ENCODE results near the gene GPBP1L1. TPM values are rescaled to one million over a fixed set of nuclear protein-coding genes. Genes with fewer than 3 reads are reported as not detected.

The GPBP1L1 gene
- total and polyA plus RNA-seq, 9 of the 15 experiments (the other 6 are each of a cell fraction or from before 2014, with no cell fraction given): 86.0 to 216 (median 138) TPM

DNA sequence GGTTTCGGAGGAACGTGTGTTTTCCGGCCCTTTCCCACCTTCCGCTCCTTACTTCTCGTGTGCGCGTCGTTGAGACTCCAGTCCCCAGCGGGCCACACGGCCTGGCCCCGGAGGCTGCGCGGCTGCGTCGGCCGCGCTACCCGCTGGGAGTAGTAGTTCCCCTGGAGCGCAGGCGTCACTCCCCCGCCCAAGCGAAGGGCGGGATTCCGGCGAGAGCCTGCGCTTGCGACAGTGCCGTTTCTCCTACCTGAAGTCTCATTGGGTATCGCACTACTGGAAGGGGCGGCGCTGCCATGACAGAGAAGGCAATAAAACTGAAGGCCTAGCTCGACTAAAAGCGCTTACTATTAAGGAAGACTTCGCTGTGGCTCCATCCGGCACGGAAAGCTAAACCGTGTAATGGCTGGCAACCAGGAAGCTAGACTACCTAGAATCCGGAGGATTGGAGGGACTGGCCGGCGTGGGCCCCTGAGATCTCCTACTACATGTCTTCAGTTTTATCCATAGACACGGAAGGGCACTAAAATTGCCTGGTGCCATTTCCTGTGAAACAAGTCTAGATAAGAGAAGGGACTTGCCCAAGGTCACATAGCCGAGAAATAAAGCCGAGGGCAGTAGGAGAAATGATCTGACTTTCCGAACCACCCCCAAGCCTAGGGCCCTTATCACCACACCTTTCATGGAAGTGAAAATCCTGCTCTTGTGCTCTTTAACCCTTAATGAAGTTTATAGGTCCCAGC lies 851 bp upstream of the GPBP1L1 start (continued):
- TF ChIP-seq, protein P1, sequence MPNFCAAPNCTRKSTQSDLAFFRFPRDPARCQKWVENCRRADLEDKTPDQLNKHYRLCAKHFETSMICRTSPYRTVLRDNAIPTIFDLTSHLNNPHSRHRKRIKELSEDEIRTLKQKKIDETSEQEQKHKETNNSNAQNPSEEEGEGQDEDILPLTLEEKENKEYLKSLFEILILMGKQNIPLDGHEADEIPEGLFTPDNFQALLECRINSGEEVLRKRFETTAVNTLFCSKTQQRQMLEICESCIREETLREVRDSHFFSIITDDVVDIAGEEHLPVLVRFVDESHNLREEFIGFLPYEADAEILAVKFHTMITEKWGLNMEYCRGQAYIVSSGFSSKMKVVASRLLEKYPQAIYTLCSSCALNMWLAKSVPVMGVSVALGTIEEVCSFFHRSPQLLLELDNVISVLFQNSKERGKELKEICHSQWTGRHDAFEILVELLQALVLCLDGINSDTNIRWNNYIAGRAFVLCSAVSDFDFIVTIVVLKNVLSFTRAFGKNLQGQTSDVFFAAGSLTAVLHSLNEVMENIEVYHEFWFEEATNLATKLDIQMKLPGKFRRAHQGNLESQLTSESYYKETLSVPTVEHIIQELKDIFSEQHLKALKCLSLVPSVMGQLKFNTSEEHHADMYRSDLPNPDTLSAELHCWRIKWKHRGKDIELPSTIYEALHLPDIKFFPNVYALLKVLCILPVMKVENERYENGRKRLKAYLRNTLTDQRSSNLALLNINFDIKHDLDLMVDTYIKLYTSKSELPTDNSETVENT (CRISPR knock-in tag; IDR thresholded peaks at IDR 0.05): peak; percentile 68; the same call in 1 of the 2 replicates
- TF ChIP-seq ZFX (CRISPR knock-in tag; IDR thresholded peaks at IDR 0.05) (peak; percentile 97), TAF9B (IDR thresholded peaks at IDR 0.05; ENCODE audit: partially characterized antibody) (peak; percentile 70), CXXC5 (CRISPR knock-in tag; IDR thresholded peaks at IDR 0.05) (peak; percentile 95), MYBL2 (IDR thresholded peaks at IDR 0.05; ENCODE audit: low read depth) (no peak), MYBL2 (CRISPR knock-in tag; IDR thresholded peaks at IDR 0.05; ENCODE audit: borderline replicate concordance) (no peak), ZNF444 (CRISPR knock-in tag; IDR thresholded peaks at IDR 0.05) (no peak), NR2F6 (CRISPR knock-in tag; IDR thresholded peaks at IDR 0.05) (peak; percentile 73; the same call in 1 of the 2 replicates), SLC30A9 (CRISPR knock-in tag; IDR thresholded peaks at IDR 0.05) (no peak), ILK (tag; IDR thresholded peaks at IDR 0.05; ENCODE audit: borderline replicate concordance, low read depth) (no peak), HLTF (IDR thresholded peaks at IDR 0.05) (no peak), GABPB2 (CRISPR knock-in tag; conservative IDR thresholded peaks at IDR 0.05) (no peak; the same call in 1 of the 2 replicates), ZBTB1 (CRISPR knock-in tag; IDR thresholded peaks at IDR 0.05; ENCODE audit: borderline replicate concordance, low read depth) (peak; percentile 13; the same call in 1 of the 2 replicates)
- TF ChIP-seq, protein P2, sequence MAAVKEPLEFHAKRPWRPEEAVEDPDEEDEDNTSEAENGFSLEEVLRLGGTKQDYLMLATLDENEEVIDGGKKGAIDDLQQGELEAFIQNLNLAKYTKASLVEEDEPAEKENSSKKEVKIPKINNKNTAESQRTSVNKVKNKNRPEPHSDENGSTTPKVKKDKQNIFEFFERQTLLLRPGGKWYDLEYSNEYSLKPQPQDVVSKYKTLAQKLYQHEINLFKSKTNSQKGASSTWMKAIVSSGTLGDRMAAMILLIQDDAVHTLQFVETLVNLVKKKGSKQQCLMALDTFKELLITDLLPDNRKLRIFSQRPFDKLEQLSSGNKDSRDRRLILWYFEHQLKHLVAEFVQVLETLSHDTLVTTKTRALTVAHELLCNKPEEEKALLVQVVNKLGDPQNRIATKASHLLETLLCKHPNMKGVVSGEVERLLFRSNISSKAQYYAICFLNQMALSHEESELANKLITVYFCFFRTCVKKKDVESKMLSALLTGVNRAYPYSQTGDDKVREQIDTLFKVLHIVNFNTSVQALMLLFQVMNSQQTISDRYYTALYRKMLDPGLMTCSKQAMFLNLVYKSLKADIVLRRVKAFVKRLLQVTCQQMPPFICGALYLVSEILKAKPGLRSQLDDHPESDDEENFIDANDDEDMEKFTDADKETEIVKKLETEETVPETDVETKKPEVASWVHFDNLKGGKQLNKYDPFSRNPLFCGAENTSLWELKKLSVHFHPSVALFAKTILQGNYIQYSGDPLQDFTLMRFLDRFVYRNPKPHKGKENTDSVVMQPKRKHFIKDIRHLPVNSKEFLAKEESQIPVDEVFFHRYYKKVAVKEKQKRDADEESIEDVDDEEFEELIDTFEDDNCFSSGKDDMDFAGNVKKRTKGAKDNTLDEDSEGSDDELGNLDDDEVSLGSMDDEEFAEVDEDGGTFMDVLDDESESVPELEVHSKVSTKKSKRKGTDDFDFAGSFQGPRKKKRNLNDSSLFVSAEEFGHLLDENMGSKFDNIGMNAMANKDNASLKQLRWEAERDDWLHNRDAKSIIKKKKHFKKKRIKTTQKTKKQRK (IDR thresholded peaks at IDR 0.05; ENCODE audit: borderline replicate concordance, low read depth, low read length): no peak
- TF ChIP-seq, protein P3, sequence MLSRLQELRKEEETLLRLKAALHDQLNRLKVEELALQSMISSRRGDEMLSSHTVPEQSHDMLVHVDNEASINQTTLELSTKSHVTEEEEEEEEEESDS (CRISPR knock-in tag; IDR thresholded peaks at IDR 0.05): no peak
- TF ChIP-seq, protein P4, sequence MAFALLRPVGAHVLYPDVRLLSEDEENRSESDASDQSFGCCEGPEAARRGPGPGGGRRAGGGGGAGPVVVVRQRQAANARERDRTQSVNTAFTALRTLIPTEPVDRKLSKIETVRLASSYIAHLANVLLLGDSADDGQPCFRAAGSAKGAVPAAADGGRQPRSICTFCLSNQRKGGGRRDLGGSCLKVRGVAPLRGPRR (CRISPR knock-in tag; IDR thresholded peaks at IDR 0.05): 0 out of 2 replicates have a peak, but pooled peaks have one; percentile 46
- TF ChIP-seq, protein P5, sequence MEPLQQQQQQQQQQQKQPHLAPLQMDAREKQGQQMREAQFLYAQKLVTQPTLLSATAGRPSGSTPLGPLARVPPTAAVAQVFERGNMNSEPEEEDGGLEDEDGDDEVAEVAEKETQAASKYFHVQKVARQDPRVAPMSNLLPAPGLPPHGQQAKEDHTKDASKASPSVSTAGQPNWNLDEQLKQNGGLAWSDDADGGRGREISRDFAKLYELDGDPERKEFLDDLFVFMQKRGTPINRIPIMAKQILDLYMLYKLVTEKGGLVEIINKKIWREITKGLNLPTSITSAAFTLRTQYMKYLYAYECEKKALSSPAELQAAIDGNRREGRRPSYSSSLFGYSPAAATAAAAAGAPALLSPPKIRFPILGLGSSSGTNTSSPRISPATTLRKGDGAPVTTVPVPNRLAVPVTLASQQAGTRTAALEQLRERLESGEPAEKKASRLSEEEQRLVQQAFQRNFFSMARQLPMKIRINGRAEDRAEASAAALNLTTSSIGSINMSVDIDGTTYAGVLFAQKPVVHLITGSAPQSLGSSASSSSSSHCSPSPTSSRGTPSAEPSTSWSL (CRISPR knock-in tag; IDR thresholded peaks at IDR 0.05; ENCODE audit: borderline replicate concordance): no peak

Data from K562 (cell line).